HG02870 (cell line): ENCODE results near the gene ARFGAP2.
"Not testable (repeated sequence)": the region's sequence is repeated elsewhere in the genome, so short reads cannot be mapped to it uniquely, and the experiment has no call there.

Experiments used
- ATAC-seq: cut with Tn5 transposase; IDR thresholded peaks from one replicate; pipeline ENCODE4 v1.9.1; 2021; ENCODE audit warnings: mild to moderate bottlenecking, moderate library complexity; ENCODE audit not compliant: unreplicated experiment

Gene ARFGAP2

GRCh38 chr11:47176328-47177228, at the start of gene ARFGAP2:
Gene ARFGAP2, minus strand, starts transcription at chr11:47176879. Its CDS starts 26 bp downstream, at chr11:47176853.
- peak; percentile 87 for ATAC-seq

- ATAC-seq, result peak; percentile 89
Measured at GRCh38 chr11:47225552-47226400, 49.1 kb upstream of the ARFGAP2 start.

GRCh38 chr11:47222696-47223095, 46.0 kb upstream of the ARFGAP2 start:
- ATAC-seq, result no peak

- no peak for ATAC-seq
Measured at GRCh38 chr11:47220401-47220821, 43.7 kb upstream of the ARFGAP2 start.

GRCh38 chr11:47216121-47216798, 39.6 kb upstream of the ARFGAP2 start:
- ATAC-seq, result peak; percentile 32

GRCh38 chr11:47215366-47215910, 38.8 kb upstream of the ARFGAP2 start:
- ATAC-seq, result no peak

- peak; percentile 32 for ATAC-seq
Measured at GRCh38 chr11:47213950-47214565, 37.4 kb upstream of the ARFGAP2 start.

GRCh38 chr11:47212938-47213337, 36.3 kb upstream of the ARFGAP2 start:
- ATAC-seq, result no peak

GRCh38 chr11:47208628-47209027, 31.9 kb upstream of the ARFGAP2 start:
- ATAC-seq, result no peak

GRCh38 chr11:47208008-47208552, 31.4 kb upstream of the ARFGAP2 start:
- not testable (repeated sequence) for ATAC-seq

- no peak for ATAC-seq
Measured at GRCh38 chr11:47207459-47207858, 30.8 kb upstream of the ARFGAP2 start.

- ATAC-seq, result not testable (repeated sequence)
Measured at GRCh38 chr11:47206577-47206976, 29.9 kb upstream of the ARFGAP2 start.

GRCh38 chr11:47204637-47204989, 27.9 kb upstream of the ARFGAP2 start:
- ATAC-seq, result no peak

- no peak for ATAC-seq
Measured at GRCh38 chr11:47202576-47202975, 25.9 kb upstream of the ARFGAP2 start.

- ATAC-seq, result no peak
Measured at GRCh38 chr11:47201015-47201414, 24.3 kb upstream of the ARFGAP2 start.

GRCh38 chr11:47198161-47198560, 21.5 kb upstream of the ARFGAP2 start:
- not testable (repeated sequence) for ATAC-seq

GRCh38 chr11:47192111-47192510, 15.4 kb upstream of the ARFGAP2 start:
- ATAC-seq, result no peak

GRCh38 chr11:47191137-47191536, 14.5 kb upstream of the ARFGAP2 start:
- not testable (repeated sequence) for ATAC-seq

GRCh38 chr11:47189100-47189834, 12.6 kb upstream of the ARFGAP2 start:
- no peak for ATAC-seq
